ENCODE data around the gene DTL.
A peak's percentile ranks its signal among the peaks of the same experiment; 100 is the strongest.

The DTL gene

DNA sequence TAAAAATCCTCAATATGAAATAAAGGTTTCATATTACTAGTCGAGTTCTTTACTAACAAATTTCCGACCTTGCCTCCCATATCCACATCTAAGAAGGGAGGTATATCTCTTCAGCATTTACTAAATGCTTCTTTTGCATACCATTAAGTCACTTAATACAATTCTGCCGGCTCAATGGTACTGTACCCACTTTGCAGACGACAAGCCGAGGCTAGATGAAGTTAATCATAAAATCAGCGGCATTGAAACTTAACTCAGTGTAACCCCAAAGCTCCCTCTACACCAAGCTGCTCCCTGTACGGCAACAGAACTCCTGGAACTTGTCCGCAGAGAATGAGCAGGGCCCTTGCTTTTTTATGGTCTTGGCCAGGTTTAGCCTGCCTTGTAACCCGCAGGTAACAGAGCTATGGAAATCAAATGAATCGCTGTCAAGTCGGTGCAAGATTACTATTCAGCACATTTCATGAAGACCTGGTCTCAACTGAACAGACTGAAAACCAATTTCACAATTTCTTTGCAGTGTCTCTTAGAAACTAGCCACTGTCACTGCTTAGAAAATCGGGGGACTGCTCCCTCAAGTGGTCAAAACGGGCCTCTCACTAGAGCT lies 929 bp upstream of the DTL start:
- Mint-ChIP-seq H3K27me3 (ENCODE audit: low read depth, poor library complexity) (no peaks in the 10 kb centered on the region), H3K9me3 (peaks cover 4% of the 10 kb centered on the region), H3K36me3 (ENCODE audit: low read depth) (peaks cover 27% of the 10 kb centered on the region), H3K4me3 (peak overlapping the region; percentile 97), H3K27ac (peak overlapping the region; percentile 99), H3K4me1 (peaks cover 64% of the 10 kb centered on the region)
- no peak for DNase-seq
- TF ChIP-seq, protein P1, sequence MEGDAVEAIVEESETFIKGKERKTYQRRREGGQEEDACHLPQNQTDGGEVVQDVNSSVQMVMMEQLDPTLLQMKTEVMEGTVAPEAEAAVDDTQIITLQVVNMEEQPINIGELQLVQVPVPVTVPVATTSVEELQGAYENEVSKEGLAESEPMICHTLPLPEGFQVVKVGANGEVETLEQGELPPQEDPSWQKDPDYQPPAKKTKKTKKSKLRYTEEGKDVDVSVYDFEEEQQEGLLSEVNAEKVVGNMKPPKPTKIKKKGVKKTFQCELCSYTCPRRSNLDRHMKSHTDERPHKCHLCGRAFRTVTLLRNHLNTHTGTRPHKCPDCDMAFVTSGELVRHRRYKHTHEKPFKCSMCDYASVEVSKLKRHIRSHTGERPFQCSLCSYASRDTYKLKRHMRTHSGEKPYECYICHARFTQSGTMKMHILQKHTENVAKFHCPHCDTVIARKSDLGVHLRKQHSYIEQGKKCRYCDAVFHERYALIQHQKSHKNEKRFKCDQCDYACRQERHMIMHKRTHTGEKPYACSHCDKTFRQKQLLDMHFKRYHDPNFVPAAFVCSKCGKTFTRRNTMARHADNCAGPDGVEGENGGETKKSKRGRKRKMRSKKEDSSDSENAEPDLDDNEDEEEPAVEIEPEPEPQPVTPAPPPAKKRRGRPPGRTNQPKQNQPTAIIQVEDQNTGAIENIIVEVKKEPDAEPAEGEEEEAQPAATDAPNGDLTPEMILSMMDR (IDR thresholded peaks at IDR 0.05): no peak

DNA sequence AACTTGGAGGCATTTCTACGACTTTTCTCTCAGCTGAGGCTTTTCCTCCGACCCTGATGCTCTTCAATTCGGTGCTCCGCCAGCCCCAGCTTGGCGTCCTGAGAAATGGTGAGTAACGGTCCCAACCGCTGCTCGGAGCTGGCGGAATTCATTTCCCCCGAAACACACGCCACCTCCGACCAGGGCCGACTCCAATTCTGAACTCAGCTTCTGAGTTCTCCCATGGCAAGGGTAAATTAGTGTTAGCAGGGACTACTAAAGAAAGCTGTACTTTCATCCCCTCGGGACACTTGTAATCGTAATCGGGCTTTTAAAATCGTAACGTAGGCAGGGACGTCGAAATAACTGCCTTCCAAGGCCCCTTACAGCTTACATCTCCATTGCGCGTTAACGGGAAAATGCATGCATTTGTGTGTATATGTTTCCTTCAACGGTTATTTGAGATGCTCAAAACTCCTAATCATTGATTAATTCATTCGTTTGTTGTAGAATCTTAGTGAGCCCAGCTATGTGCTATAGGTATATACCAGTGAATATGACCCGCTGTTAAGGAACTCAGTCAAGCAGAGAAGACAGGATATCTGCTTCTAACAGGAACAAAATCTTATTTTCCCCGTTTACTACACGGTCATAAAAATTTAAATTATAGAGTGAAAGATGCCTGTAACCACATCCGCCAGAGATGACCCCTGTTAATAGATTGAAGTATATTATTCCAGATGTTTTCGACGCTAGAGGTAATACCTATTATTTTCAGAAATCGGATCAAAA lies 472 bp downstream of the DTL start:
- TF ChIP-seq, protein P1 (IDR thresholded peaks at IDR 0.05): no peak
- Mint-ChIP-seq H3K36me3 (ENCODE audit: low read depth) (peaks cover 39% of the 10 kb centered on the region), H3K4me3 (peak overlapping the region; percentile 97), H3K4me1 (peaks cover 60% of the 10 kb centered on the region), H3K9me3 (peaks cover 4% of the 10 kb centered on the region), H3K27ac (peak overlapping the region; percentile 99), H3K27me3 (ENCODE audit: low read depth, poor library complexity) (no peaks in the 10 kb centered on the region)
- no peak for DNase-seq

DNA sequence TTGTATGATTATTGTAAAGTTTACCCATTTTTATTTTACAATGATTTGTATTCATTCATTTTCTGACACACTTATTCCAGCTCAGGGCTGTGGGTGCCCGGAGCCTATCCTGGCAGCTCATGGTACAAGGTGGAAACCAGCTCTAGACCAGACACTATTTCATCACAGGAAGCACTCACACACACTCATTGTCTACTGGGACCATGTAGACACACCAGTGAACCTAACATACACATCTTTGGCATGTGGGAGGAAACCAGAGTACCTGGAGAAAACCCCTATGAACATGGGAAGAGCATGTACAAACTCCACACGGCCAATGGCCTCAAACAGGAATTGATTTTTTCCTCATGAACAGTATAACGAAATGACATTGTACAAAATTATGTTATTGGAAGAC lies 2.4 kb downstream of the DTL start:
- Mint-ChIP-seq H3K4me1 (peaks cover 45% of the 10 kb centered on the region), H3K4me3 (peak overlapping the region; percentile 97), H3K27me3 (ENCODE audit: low read depth, poor library complexity) (no peaks in the 10 kb centered on the region), H3K9me3 (peaks cover 2% of the 10 kb centered on the region), H3K36me3 (ENCODE audit: low read depth) (peaks cover 45% of the 10 kb centered on the region), H3K27ac (no peak overlapping the region)
- DNase-seq: no peak
- TF ChIP-seq, protein P1 (IDR thresholded peaks at IDR 0.05): no peak

DNA sequence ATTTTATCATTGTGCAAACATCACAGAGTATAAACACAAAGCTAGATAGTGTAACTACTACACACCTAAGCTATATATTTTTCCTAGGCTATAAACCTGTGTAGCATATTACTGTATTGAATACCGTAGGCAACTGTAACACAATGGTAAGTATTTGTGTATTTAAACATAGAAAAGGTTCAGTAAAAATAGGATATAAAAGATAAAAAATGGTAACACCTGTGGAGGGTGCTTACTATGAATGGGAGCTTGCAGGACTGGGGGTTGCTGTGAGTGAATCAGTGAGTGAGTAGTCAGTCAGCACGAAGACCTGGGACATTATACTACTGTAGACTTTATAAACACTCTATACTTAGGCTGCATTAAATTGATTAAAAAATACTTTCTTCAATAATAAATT lies 4.1 kb downstream of the DTL start:
- DNase-seq: no peak
- TF ChIP-seq, protein P1 (IDR thresholded peaks at IDR 0.05): no peak
- Mint-ChIP-seq H3K4me3 (no peak overlapping the region), H3K36me3 (ENCODE audit: low read depth) (peaks cover 44% of the 10 kb centered on the region), H3K27me3 (ENCODE audit: low read depth, poor library complexity) (no peaks in the 10 kb centered on the region), H3K9me3 (no peaks in the 10 kb centered on the region), H3K4me1 (peaks cover 32% of the 10 kb centered on the region), H3K27ac (no peak overlapping the region)

DNA sequence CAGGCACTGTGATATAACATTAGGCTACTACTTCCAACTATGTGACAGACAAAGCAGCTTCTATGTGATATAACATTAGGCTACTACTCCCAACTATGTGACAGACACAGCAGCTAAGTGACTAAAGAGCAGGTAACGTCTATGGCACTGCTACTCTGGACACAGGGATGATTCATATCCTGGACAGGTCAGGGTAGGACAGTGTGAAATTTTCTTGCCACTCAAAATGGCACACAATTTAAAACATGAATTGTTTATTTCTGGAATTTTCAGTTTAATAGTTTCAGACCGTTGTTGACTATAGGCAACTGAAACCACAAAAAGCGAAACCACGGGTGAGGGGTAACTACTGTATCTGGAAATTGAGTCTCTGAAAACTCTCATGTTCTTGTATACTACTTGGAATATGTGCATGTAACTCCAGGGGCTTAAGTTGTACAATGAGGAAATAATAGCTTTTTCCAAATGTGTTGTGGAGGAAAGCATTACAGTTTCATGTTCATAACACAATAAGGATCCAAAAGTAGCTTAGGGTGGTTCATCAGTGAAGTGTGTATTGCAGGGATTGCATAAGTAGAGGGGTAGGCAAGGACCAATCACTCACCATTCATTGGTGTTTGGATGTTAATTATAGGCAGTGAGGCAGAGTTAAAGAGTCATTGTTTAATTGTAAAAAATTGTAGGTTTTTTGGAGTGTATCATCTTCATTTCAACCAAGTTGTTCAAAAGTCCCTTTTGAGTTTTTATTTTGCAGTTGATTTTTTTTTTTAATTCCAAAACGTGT lies 5.3 kb downstream of the DTL start:
- TF ChIP-seq, protein P1 (IDR thresholded peaks at IDR 0.05): no peak
- DNase-seq: no peak
- no peaks in the 10 kb centered on the region for H3K27me3 Mint-ChIP-seq (ENCODE audit: low read depth, poor library complexity)
- H3K9me3 Mint-ChIP-seq: no peaks in the 10 kb centered on the region
- H3K4me1 Mint-ChIP-seq: peaks cover 30% of the 10 kb centered on the region
- peaks cover 55% of the 10 kb centered on the region for H3K36me3 Mint-ChIP-seq (ENCODE audit: low read depth)
- no peak overlapping the region for H3K27ac Mint-ChIP-seq
- H3K4me3 Mint-ChIP-seq: no peak overlapping the region

All from nephron progenitor cell (in vitro differentiated cells).